Neuronal stem cell (in vitro differentiated cells): Measurements from ENCODE around the gene NMB. TPM values are rescaled to one million over a fixed set of nuclear protein-coding genes. Genes with fewer than 3 reads are reported as not detected.

Experiments used
- DNase-seq: peaks from one replicate; pipeline ENCODE4 v3.0.0-alpha.2; 2013; ENCODE audit warnings: low spot score
- H2AFZ ChIP-seq: one replicate; pipeline ENCODE4 v1.6.1; 2013; ENCODE audit warnings: mild to moderate bottlenecking, low read length, inconsistent platforms
- H2AK5ac ChIP-seq: 2 replicates; pipeline ENCODE4 v1.6.1; 2013; ENCODE audit warnings: low read depth, mild to moderate bottlenecking, inconsistent platforms, low read length, moderate library complexity, mixed read lengths
- H2BK120ac ChIP-seq: 2 replicates; pipeline ENCODE4 v1.6.1; 2013; ENCODE audit warnings: low read depth, mild to moderate bottlenecking, inconsistent platforms, low read length, moderate library complexity, mixed read lengths
- H2BK12ac ChIP-seq: one replicate; pipeline ENCODE4 v1.6.1; 2013; ENCODE audit warnings: low read length, inconsistent platforms
- H2BK15ac ChIP-seq: 2 replicates; pipeline ENCODE4 v1.6.1; 2013; ENCODE audit warnings: mild to moderate bottlenecking, low read length, inconsistent platforms, mixed read lengths
- H2BK5ac ChIP-seq: one replicate; pipeline ENCODE4 v1.6.1; 2013; ENCODE audit warnings: inconsistent platforms, mild to moderate bottlenecking, low read length, moderate library complexity
- H3K14ac ChIP-seq: one replicate; pipeline ENCODE4 v1.6.1; 2013; ENCODE audit warnings: low read length, inconsistent platforms
- H3K18ac ChIP-seq: 2 replicates; pipeline ENCODE4 v1.6.1; 2013; ENCODE audit warnings: low read length, inconsistent platforms
- H3K23ac ChIP-seq: 2 replicates; pipeline ENCODE4 v1.6.1; 2013; ENCODE audit warnings: low read depth, mild to moderate bottlenecking, mixed read lengths, low read length, inconsistent platforms; ENCODE audit not compliant: poor library complexity
- H3K27ac ChIP-seq: replicated peaks from 3 replicates; pipeline ENCODE4 v1.5.1; 2013; ENCODE audit warnings: low read length, inconsistent platforms
- H3K27me3 ChIP-seq, 3 experiments: 2 replicates each; pipeline ENCODE4 v1.6.1; 2013; ENCODE audit warnings: low read length in 3 of 3, mild to moderate bottlenecking in 2 of 3, inconsistent platforms in 1 of 3, low read depth in 1 of 3, mixed read lengths in 1 of 3, moderate library complexity in 1 of 3; ENCODE audit not compliant: control insufficient read depth in 3 of 3, insufficient read depth in 3 of 3
- H3K36me3 ChIP-seq, 2 donors: replicated peaks in 1 of 2; 2 replicates each; pipeline ENCODE4 v1.6.1; 2013; ENCODE audit warnings: low read length in 2 of 2; ENCODE audit not compliant: control insufficient read depth in 2 of 2, insufficient read depth in 2 of 2
- H3K4ac ChIP-seq: 2 replicates; pipeline ENCODE4 v1.6.1; 2013; ENCODE audit warnings: inconsistent platforms, mild to moderate bottlenecking, low read length, moderate library complexity
- H3K4me1 ChIP-seq, 2 donors: 1 replicate in 1 of 2; 2 replicates in 1 of 2; pipeline ENCODE4 v1.6.1; 2013; ENCODE audit warnings: low read length in 2 of 2, low read depth in 1 of 2; ENCODE audit not compliant: control insufficient read depth in 2 of 2, insufficient read depth in 1 of 2
- H3K4me2 ChIP-seq: one replicate; pipeline ENCODE4 v1.6.1; 2013; ENCODE audit warnings: mild to moderate bottlenecking, low read length, inconsistent platforms; ENCODE audit not compliant: insufficient read depth, poor library complexity, severe bottlenecking
- H3K4me3 ChIP-seq, 2 donors: 2 replicates each; pipeline ENCODE4 v1.5.1; 2013; ENCODE audit warnings: low read length in 2 of 2, mild to moderate bottlenecking in 2 of 2, inconsistent platforms in 1 of 2, moderate library complexity in 1 of 2
- H3K79me1 ChIP-seq: one replicate; pipeline ENCODE4 v1.6.1; 2013; ENCODE audit warnings: low read depth, mild to moderate bottlenecking, inconsistent platforms, low read length, moderate library complexity
- H3K9ac ChIP-seq: one replicate; pipeline ENCODE4 v1.6.1; 2013; ENCODE audit warnings: mild to moderate bottlenecking, low read depth, low read length, inconsistent platforms; ENCODE audit not compliant: poor library complexity
- H3K9me3 ChIP-seq, 2 donors: replicated peaks in 1 of 2; 2 replicates each; pipeline versions ENCODE3 to v1.6.1; 2013; ENCODE audit warnings: low read length in 2 of 2, mild to moderate bottlenecking in 2 of 2, inconsistent platforms in 1 of 2, low read depth in 1 of 2, mixed read lengths in 1 of 2, moderate library complexity in 1 of 2; ENCODE audit not compliant: control insufficient read depth in 2 of 2, insufficient read depth in 1 of 2
- H4K8ac ChIP-seq: one replicate; pipeline ENCODE4 v1.6.1; 2013; ENCODE audit warnings: low read depth, mild to moderate bottlenecking, inconsistent platforms, low read length, moderate library complexity
- H4K91ac ChIP-seq: one replicate; pipeline ENCODE4 v1.6.1; 2013; ENCODE audit warnings: low read length, low read depth, mild to moderate bottlenecking, inconsistent platforms; ENCODE audit not compliant: poor library complexity
- WGBS, 2 donors: extraction: QIAGEN DNeasy Blood & Tissue Kit; methylation state at CpG; one replicate each; pipeline ENCODE4 v1.1.7; 2013; ENCODE audit warnings: missing lambda C conversion rate in 2 of 2, mixed read lengths in 1 of 2; ENCODE audit not compliant: insufficient read length in 2 of 2, insufficient replicate concordance in 1 of 2; ENCODE audit errors: extremely low coverage in 2 of 2; 5-methylcytosine and 5-hydroxymethylcytosine counted together
- polyA plus RNA-seq, 2 experiments: library from polyadenylated mRNA; stranded (reverse); fragments of 200-250 nt; gene quantifications; one replicate each; pipeline ENCODE4 v1.2.3, GENCODE V29; 2013

Gene NMB
- 7.4 TPM for polyA plus RNA-seq (2013, experiment 1 of 2)
- 6.4 TPM for polyA plus RNA-seq (2013, experiment 2 of 2)

GRCh38 chr15:84658080-84658787 lies at the start of gene NMB:
TSS of gene NMB (minus strand) at chr15:84658199. CDS start at chr15:84658152, 47 bp downstream.
- WGBS, 2 donors: no CpG with 5 or more reads among the region's 61 CpGs
- peak within 1 kb of the TSS; percentile 77 for H3K4me2 ChIP-seq
- DNase-seq: peak; percentile 86
- H3K9ac ChIP-seq: no peak within 1 kb of the TSS
- H3K9me3 ChIP-seq: no peaks in the 10 kb centered on the region
- no peak within 1 kb of the TSS for H4K91ac ChIP-seq
- peak within 1 kb of the TSS; percentile 69 for H2AK5ac ChIP-seq
- H4K8ac ChIP-seq: no peak within 1 kb of the TSS
- peaks cover 8% of the 10 kb centered on the region for H3K79me1 ChIP-seq
- H2AFZ ChIP-seq: no peak within 1 kb of the TSS
- H3K27me3 ChIP-seq: peaks cover 0 to 4% (median 0%) of the 10 kb centered on the region in 3 experiments
- H2BK15ac ChIP-seq: no peak within 1 kb of the TSS
- H3K14ac ChIP-seq: no peak within 1 kb of the TSS
- peaks cover 0 to 12% of the 10 kb centered on the region in 2 donors for H3K4me1 ChIP-seq
- no peak within 1 kb of the TSS for H2BK120ac ChIP-seq
- H3K36me3 ChIP-seq: peaks cover 0 to 33% of the 10 kb centered on the region in 2 donors
- H3K27ac ChIP-seq: peak within 1 kb of the TSS; percentile 67
- H2BK12ac ChIP-seq: no peak within 1 kb of the TSS
- H3K23ac ChIP-seq: peak within 1 kb of the TSS; percentile 11
- H3K4ac ChIP-seq: no peak within 1 kb of the TSS
- peak within 1 kb of the TSS in 1 of 2 donors; percentile 80 for H3K4me3 ChIP-seq
- H3K18ac ChIP-seq: peak within 1 kb of the TSS; percentile 70
- H2BK5ac ChIP-seq: no peak within 1 kb of the TSS

DNA sequence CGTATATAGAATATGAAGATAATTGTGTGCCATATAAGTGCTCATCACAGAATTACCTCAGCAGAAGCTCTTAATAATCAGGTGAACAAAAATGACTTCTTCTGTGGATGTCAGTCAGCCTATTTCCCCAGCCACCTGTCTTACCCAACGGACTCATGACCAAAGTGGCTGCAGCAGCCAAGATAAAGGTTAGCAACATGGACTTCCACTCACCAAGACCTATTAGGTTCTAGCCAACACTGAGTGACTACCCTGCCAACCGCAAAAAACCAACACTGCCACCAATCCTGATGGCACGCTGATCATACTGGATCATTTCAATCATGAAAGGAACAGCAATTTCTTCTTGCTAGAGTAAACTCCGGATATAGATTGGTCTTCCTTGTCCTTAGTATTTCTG lies 45.8 kb upstream of the NMB start:
- Histone ChIP-seq H4K91ac (no peak overlapping the region), H3K18ac (no peak overlapping the region), H3K9ac (no peak overlapping the region), H3K4me3 (no peak overlapping the region), H3K79me1 (peaks cover 5% of the 10 kb centered on the region), H3K4me1 (no peaks in the 10 kb centered on the region), H2BK15ac (no peak overlapping the region), H3K23ac (no peak overlapping the region), H2BK12ac (no peak overlapping the region), H3K9me3 (no peaks in the 10 kb centered on the region), H3K4me2 (no peak overlapping the region), H4K8ac (no peak overlapping the region), H3K36me3 (peaks cover 7 to 64% of the 10 kb centered on the region in 2 donors), H2AK5ac (no peak overlapping the region), H2AFZ (no peak overlapping the region), H3K14ac (no peak overlapping the region), H3K27ac (no peak overlapping the region), H2BK120ac (no peak overlapping the region), H3K27me3 (no peaks in the 10 kb centered on the region), H2BK5ac (no peak overlapping the region), H3K4ac (no peak overlapping the region)
- WGBS, 2 donors: no CpG with 5 or more reads among the region's 5 CpGs
- no peak for DNase-seq

GRCh38 chr15:84702961-84703482 lies 45.0 kb upstream of the NMB start:
- Histone ChIP-seq H3K23ac (no peak overlapping the region), H2BK5ac (no peak overlapping the region), H2AFZ (no peak overlapping the region), H2BK120ac (no peak overlapping the region), H4K91ac (no peak overlapping the region), H2AK5ac (no peak overlapping the region), H3K14ac (no peak overlapping the region), H3K4me3 (no peak overlapping the region), H3K4ac (no peak overlapping the region), H3K18ac (no peak overlapping the region), H3K27me3 (no peaks in the 10 kb centered on the region), H4K8ac (no peak overlapping the region), H3K4me2 (no peak overlapping the region), H3K27ac (no peak overlapping the region), H3K9ac (no peak overlapping the region), H3K36me3 (peaks cover 7 to 58% of the 10 kb centered on the region in 2 donors), H3K79me1 (peaks cover 5% of the 10 kb centered on the region), H3K9me3 (no peaks in the 10 kb centered on the region), H2BK15ac (no peak overlapping the region), H3K4me1 (no peaks in the 10 kb centered on the region), H2BK12ac (no peak overlapping the region)
- DNase-seq: no peak
- no CpG with 5 or more reads among the region's 4 CpGs for WGBS, 2 donors

- no peak overlapping the region for H3K4me2 ChIP-seq
- no peak overlapping the region for H2BK5ac ChIP-seq
- H3K4me3 ChIP-seq: no peak overlapping the region
- no peak overlapping the region for H3K27ac ChIP-seq
- peaks cover 7 to 37% of the 10 kb centered on the region in 2 donors for H3K36me3 ChIP-seq
- H3K79me1 ChIP-seq: peaks cover 5% of the 10 kb centered on the region
- H2AFZ ChIP-seq: no peak overlapping the region
- H3K14ac ChIP-seq: no peak overlapping the region
- no peak overlapping the region for H4K91ac ChIP-seq
- H3K9me3 ChIP-seq: no peaks in the 10 kb centered on the region
- no peaks in the 10 kb centered on the region for H3K27me3 ChIP-seq
- H2BK15ac ChIP-seq: no peak overlapping the region
- no peak overlapping the region for H4K8ac ChIP-seq
- no peak overlapping the region for H2BK12ac ChIP-seq
- no peak for DNase-seq
- no peak overlapping the region for H3K9ac ChIP-seq
- H3K18ac ChIP-seq: no peak overlapping the region
- no peaks in the 10 kb centered on the region for H3K4me1 ChIP-seq
- H3K4ac ChIP-seq: no peak overlapping the region
- no peak overlapping the region for H2BK120ac ChIP-seq
- no peak overlapping the region for H2AK5ac ChIP-seq
- no CpG with 5 or more reads among the region's 8 CpGs for WGBS, 2 donors
- no peak overlapping the region for H3K23ac ChIP-seq
Measured at GRCh38 chr15:84699538-84700191, 41.7 kb upstream of the NMB start.
